ENCODE results near the gene FGF19. TPM values are rescaled to one million over a fixed set of nuclear protein-coding genes. Genes with fewer than 3 reads are reported as not detected.
A peak's percentile ranks its signal among the peaks of the same experiment; 100 is the strongest.

The FGF19 gene, protein sequence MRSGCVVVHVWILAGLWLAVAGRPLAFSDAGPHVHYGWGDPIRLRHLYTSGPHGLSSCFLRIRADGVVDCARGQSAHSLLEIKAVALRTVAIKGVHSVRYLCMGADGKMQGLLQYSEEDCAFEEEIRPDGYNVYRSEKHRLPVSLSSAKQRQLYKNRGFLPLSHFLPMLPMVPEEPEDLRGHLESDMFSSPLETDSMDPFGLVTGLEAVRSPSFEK
- polyA plus RNA-seq (4.6 and 6.2 TPM in 2 replicates), polyA minus RNA-seq (7.8 and 8.5 TPM in 2 replicates)

DNA sequence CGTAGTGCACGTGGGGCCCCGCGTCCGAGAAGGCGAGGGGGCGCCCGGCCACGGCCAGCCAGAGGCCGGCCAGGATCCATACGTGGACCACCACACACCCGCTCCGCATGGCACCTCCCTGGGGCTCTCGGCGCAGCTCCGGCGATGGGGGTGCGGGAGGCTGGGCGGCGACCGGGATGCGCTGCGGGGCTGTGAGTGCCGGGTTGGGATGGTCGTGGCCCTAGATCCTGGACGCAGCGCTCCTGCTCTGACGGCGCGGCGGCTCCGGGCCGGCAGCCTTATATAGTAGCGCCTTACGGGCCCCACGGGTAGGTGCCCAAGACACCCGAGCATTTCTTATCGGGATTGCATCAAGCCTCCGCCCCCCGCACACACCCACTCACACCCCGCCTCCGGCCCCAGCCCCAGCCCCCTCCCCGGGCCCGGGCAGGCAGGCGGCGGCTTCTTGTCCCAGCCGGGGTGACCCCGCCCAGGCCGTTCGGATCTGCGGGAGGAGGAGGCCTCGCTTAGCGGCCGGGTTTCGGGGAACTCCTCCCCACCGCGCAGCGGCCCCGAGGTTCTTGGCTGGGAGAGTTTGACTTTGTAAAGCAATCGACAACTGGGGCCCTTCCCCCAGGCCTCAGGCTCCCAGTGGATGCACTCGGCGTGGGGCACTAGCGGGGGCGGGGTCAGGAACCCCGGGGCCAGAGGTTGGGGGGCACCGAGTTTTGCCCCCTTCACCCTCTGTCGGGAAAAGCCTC lies at the start of gene FGF19:
Gene FGF19, minus strand, starts transcription at position 255 of the 740 bp plus-strand sequence. Its CDS starts 146 bp downstream, at position 109.
- no peaks in the 10 kb centered on the region for H3K9me3 ChIP-seq (ENCODE audit: low read length)
- peaks cover 32% of the 10 kb centered on the region for H3K79me2 ChIP-seq (replicated peaks; ENCODE audit: insufficient read depth, low read length)
- H3K4me3 ChIP-seq (ENCODE audit: low read length): peak within 1 kb of the TSS; percentile 62
- H3K9ac ChIP-seq (ENCODE audit: low read length): peak within 1 kb of the TSS; percentile 63
- peak within 1 kb of the TSS; percentile 60 for H2AFZ ChIP-seq (ENCODE audit: low read depth, low read length)
- no peaks in the 10 kb centered on the region for H4K20me1 ChIP-seq (ENCODE audit: insufficient read depth)
- TF ChIP-seq MXI1 (conservative IDR thresholded peaks at IDR 0.05; ENCODE audit: poor library complexity, severe bottlenecking): no peak
- TF ChIP-seq POLR2AphosphoS5 (IDR thresholded peaks at IDR 0.05): no peak
- no peak for TF ChIP-seq RAD21 (conservative IDR thresholded peaks at IDR 0.05)
- peak within 1 kb of the TSS; percentile 70 for H3K27ac ChIP-seq (ENCODE audit: low read length)
- H3K27me3 ChIP-seq (ENCODE audit: insufficient read depth, low read depth, low read length): peaks cover 26% of the 10 kb centered on the region
- no peak within 1 kb of the TSS for H3K4me2 ChIP-seq (ENCODE audit: low read length)
- no peaks in the 10 kb centered on the region for H3K9me2 ChIP-seq (ENCODE audit: insufficient read depth, low read length)
- H3K36me3 ChIP-seq (ENCODE audit: insufficient read depth, low read length): no peaks in the 10 kb centered on the region
- H3F3A ChIP-seq (ENCODE audit: insufficient read depth, low read length, poor library complexity, severe bottlenecking): no peaks in the 10 kb centered on the region

DNA sequence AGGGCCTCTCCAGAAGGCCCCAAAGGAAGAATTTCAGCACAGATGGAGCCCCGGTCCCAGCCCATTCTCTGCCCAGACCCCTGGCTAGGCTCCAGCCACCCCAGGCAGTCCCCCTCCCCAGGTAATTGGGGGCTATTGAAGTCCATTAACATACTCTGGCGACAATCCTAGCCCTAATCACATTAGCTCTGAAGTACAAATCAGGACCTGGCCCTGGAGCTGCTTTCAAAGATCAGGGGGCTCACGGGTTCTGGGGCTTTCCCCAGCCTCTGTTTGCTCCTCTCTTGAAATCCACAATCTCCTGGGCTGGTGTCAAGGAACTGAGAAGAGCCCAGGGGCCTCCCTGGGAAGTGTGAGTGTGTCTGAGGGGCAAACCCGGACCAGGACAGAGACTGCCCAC lies 49.1 kb upstream of the FGF19 start:
- Histone ChIP-seq H3F3A (ENCODE audit: insufficient read depth, low read length, poor library complexity, severe bottlenecking) (no peaks in the 10 kb centered on the region), H3K27me3 (ENCODE audit: insufficient read depth, low read depth, low read length) (no peaks in the 10 kb centered on the region), H4K20me1 (ENCODE audit: insufficient read depth) (no peaks in the 10 kb centered on the region), H2AFZ (ENCODE audit: low read depth, low read length) (no peak overlapping the region), H3K4me2 (ENCODE audit: low read length) (no peak overlapping the region), H3K27ac (ENCODE audit: low read length) (no peak overlapping the region), H3K36me3 (ENCODE audit: insufficient read depth, low read length) (no peaks in the 10 kb centered on the region), H3K79me2 (replicated peaks; ENCODE audit: insufficient read depth, low read length) (no peaks in the 10 kb centered on the region), H3K9ac (ENCODE audit: low read length) (no peak overlapping the region), H3K9me3 (ENCODE audit: low read length) (no peaks in the 10 kb centered on the region), H3K4me3 (ENCODE audit: low read length) (no peak overlapping the region), H3K9me2 (ENCODE audit: insufficient read depth, low read length) (no peaks in the 10 kb centered on the region)
- TF ChIP-seq, protein P1, sequence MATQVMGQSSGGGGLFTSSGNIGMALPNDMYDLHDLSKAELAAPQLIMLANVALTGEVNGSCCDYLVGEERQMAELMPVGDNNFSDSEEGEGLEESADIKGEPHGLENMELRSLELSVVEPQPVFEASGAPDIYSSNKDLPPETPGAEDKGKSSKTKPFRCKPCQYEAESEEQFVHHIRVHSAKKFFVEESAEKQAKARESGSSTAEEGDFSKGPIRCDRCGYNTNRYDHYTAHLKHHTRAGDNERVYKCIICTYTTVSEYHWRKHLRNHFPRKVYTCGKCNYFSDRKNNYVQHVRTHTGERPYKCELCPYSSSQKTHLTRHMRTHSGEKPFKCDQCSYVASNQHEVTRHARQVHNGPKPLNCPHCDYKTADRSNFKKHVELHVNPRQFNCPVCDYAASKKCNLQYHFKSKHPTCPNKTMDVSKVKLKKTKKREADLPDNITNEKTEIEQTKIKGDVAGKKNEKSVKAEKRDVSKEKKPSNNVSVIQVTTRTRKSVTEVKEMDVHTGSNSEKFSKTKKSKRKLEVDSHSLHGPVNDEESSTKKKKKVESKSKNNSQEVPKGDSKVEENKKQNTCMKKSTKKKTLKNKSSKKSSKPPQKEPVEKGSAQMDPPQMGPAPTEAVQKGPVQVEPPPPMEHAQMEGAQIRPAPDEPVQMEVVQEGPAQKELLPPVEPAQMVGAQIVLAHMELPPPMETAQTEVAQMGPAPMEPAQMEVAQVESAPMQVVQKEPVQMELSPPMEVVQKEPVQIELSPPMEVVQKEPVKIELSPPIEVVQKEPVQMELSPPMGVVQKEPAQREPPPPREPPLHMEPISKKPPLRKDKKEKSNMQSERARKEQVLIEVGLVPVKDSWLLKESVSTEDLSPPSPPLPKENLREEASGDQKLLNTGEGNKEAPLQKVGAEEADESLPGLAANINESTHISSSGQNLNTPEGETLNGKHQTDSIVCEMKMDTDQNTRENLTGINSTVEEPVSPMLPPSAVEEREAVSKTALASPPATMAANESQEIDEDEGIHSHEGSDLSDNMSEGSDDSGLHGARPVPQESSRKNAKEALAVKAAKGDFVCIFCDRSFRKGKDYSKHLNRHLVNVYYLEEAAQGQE (IDR thresholded peaks at IDR 0.05; ENCODE audit: borderline replicate concordance): no peak
- TF ChIP-seq MXI1 (conservative IDR thresholded peaks at IDR 0.05; ENCODE audit: poor library complexity, severe bottlenecking) (no peak), EP300 (conservative IDR thresholded peaks at IDR 0.05; ENCODE audit: poor library complexity, severe bottlenecking) (no peak), EZH2 (IDR thresholded peaks at IDR 0.05; ENCODE audit: borderline replicate concordance, insufficient read depth, low read length, poor library complexity, severe bottlenecking) (no peak)
- TF ChIP-seq, protein P2, sequence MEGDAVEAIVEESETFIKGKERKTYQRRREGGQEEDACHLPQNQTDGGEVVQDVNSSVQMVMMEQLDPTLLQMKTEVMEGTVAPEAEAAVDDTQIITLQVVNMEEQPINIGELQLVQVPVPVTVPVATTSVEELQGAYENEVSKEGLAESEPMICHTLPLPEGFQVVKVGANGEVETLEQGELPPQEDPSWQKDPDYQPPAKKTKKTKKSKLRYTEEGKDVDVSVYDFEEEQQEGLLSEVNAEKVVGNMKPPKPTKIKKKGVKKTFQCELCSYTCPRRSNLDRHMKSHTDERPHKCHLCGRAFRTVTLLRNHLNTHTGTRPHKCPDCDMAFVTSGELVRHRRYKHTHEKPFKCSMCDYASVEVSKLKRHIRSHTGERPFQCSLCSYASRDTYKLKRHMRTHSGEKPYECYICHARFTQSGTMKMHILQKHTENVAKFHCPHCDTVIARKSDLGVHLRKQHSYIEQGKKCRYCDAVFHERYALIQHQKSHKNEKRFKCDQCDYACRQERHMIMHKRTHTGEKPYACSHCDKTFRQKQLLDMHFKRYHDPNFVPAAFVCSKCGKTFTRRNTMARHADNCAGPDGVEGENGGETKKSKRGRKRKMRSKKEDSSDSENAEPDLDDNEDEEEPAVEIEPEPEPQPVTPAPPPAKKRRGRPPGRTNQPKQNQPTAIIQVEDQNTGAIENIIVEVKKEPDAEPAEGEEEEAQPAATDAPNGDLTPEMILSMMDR (IDR thresholded peaks at IDR 0.05; ENCODE audit: poor library complexity, severe bottlenecking): no peak
